CD4-positive, alpha-beta T cell (primary cell): ENCODE measurements around the gene HDHD3. TPM values are rescaled to one million over a fixed set of nuclear protein-coding genes. Genes with fewer than 3 reads are reported as not detected.

Source experiments
- ATAC-seq: fragments of 200-7000 bp; cut with Tn5 transposase; one replicate; pipeline ENCODE4 v1.10.0; 2022; ENCODE audit warnings: mild to moderate bottlenecking; ENCODE audit not compliant: poor library complexity
- CTCF ChIA-PET: fragments of 350-600 bp; sonication (Branson Sonifier 250); formaldehyde crosslinking; loops from one replicate; lab custom pipeline; 2021; ENCODE audit warnings: antibody characterized with exemption, inconsistent platforms; lab: Charles Lee
- POLR2A ChIA-PET: fragments of 350-600 bp; sonication (Branson Sonifier 250); formaldehyde crosslinking; loops from one replicate; lab custom pipeline; 2021; ENCODE audit warnings: antibody characterized with exemption, inconsistent platforms; lab: Charles Lee
- DNase-seq, 14 experiments: peaks; one replicate each; pipeline ENCODE4 v3.0.0-alpha.2; 2013 to 2020; ENCODE audit warnings: mixed read lengths in 2 of 14
- H3K27ac ChIP-seq, 2 donors: one replicate each; pipeline versions ENCODE4 v1.5.1 to v1.7.0; 2013; ENCODE audit warnings: low read length in 2 of 2, low read depth in 1 of 2, mild to moderate bottlenecking in 1 of 2
- H3K27me3 ChIP-seq, 2 experiments: 1 replicate in 1 of 2; 2 replicates in 1 of 2; pipeline versions ENCODE4 v1.6.1 to v1.7.0; 2013; ENCODE audit warnings: low read length in 2 of 2, control low read depth in 1 of 2, mild to moderate bottlenecking in 1 of 2, moderate library complexity in 1 of 2; ENCODE audit not compliant: insufficient read depth in 2 of 2, control insufficient read depth in 1 of 2
- H3K36me3 ChIP-seq: one replicate; pipeline ENCODE4 v1.6.1; 2013; ENCODE audit warnings: low read length, control low read depth; ENCODE audit not compliant: insufficient read depth
- H3K4me1 ChIP-seq: one replicate; pipeline ENCODE4 v1.6.1; 2013; ENCODE audit warnings: low read length, control low read depth; ENCODE audit not compliant: insufficient read depth
- H3K4me3 ChIP-seq: one replicate; pipeline ENCODE4 v1.5.1; 2013; ENCODE audit warnings: mild to moderate bottlenecking, low read length, moderate library complexity
- H3K9me3 ChIP-seq, 2 experiments: 1 replicate in 1 of 2; 2 replicates in 1 of 2; pipeline versions ENCODE4 v1.6.1 to v1.7.0; 2013; ENCODE audit warnings: low read length in 2 of 2, mild to moderate bottlenecking in 2 of 2, control low read depth in 1 of 2, moderate library complexity in 1 of 2; ENCODE audit not compliant: control insufficient read depth in 1 of 2, insufficient read depth in 1 of 2
- H3K27ac Mint-ChIP-seq: one replicate; pipeline ENCODE4 v1.8.0; 2020; ENCODE audit warnings: mixed read lengths
- H3K27me3 Mint-ChIP-seq: one replicate; pipeline ENCODE4 v1.8.0; 2021; ENCODE audit warnings: mixed read lengths
- H3K36me3 Mint-ChIP-seq: one replicate; pipeline ENCODE4 v1.8.0; 2021; ENCODE audit warnings: low read depth, mixed read lengths
- H3K4me1 Mint-ChIP-seq: one replicate; pipeline ENCODE4 v1.8.0; 2021; ENCODE audit warnings: low read depth, mixed read lengths
- H3K4me3 Mint-ChIP-seq: one replicate; pipeline ENCODE4 v1.8.0; 2020; ENCODE audit warnings: mild to moderate bottlenecking, mixed read lengths
- H3K9me3 Mint-ChIP-seq: one replicate; pipeline ENCODE4 v1.8.0; 2020; ENCODE audit warnings: mixed read lengths
- CTCF ChIP-seq: fragments of 200-600 bp; IDR thresholded peaks from one replicate; pipeline ENCODE4 v1.8.0; 2022; ENCODE audit warnings: antibody characterized with exemption, mild to moderate bottlenecking
- intact Hi-C, 2 experiments: fragments of 100-400 bp; cut with DNase I in 1 of 2; cut with micrococcal nuclease in 1 of 2; formaldehyde crosslinking; loops; one replicate each; pipeline versions ENCODE4 v1.15.1 to v1.9.0; 2023 to 2025; cut with DNase I, micrococcal nuclease
- total RNA-seq, 174 experiments: library from RNA in 2 of 174; stranded (reverse) in 2 of 174; gene quantifications; one replicate each; pipeline ENCODE4 v1.2.3 and lab custom pipeline; 2021 to 2026

The HDHD3 gene
- total RNA-seq, 2 experiments from 2014 or later: 12.8 to 13.2 TPM

GRCh38 chr9:113328045-113328782 lies 48.6 kb downstream of the HDHD3 start:
- CTCF ChIA-PET: no interaction called here
- no peak overlapping the region for H3K4me3 Mint-ChIP-seq
- ATAC-seq (no peak), DNase-seq (no peak)
- H3K27me3 Mint-ChIP-seq: no peaks in the 10 kb centered on the region
- intact Hi-C loops: no loop called here
- no peaks in the 10 kb centered on the region for H3K9me3 Mint-ChIP-seq
- no peaks in the 10 kb centered on the region for H3K4me1 ChIP-seq
- POLR2A ChIA-PET: no interaction called here
- no peaks in the 10 kb centered on the region for H3K27me3 ChIP-seq
- no peak overlapping the region for H3K4me3 ChIP-seq
- no peaks in the 10 kb centered on the region for H3K36me3 ChIP-seq
- H3K27ac ChIP-seq: no peak overlapping the region
- no peaks in the 10 kb centered on the region for H3K9me3 ChIP-seq
- no peaks in the 10 kb centered on the region for H3K4me1 Mint-ChIP-seq
- no peaks in the 10 kb centered on the region for H3K36me3 Mint-ChIP-seq
- H3K27ac Mint-ChIP-seq: no peak overlapping the region
- TF ChIP-seq CTCF: no peak

GRCh38 chr9:113326230-113326629 lies 50.6 kb downstream of the HDHD3 start:
- Histone ChIP-seq H3K4me1 (no peaks in the 10 kb centered on the region), H3K9me3 (no peaks in the 10 kb centered on the region), H3K36me3 (no peaks in the 10 kb centered on the region), H3K4me3 (no peak overlapping the region), H3K27ac (no peak overlapping the region), H3K27me3 (no peaks in the 10 kb centered on the region)
- Mint-ChIP-seq H3K27ac (no peak overlapping the region), H3K27me3 (no peaks in the 10 kb centered on the region), H3K9me3 (no peaks in the 10 kb centered on the region), H3K4me1 (no peaks in the 10 kb centered on the region), H3K36me3 (no peaks in the 10 kb centered on the region), H3K4me3 (no peak overlapping the region)
- TF ChIP-seq CTCF: no peak
- POLR2A ChIA-PET: no interaction called here
- CTCF ChIA-PET: no interaction called here
- ATAC-seq (no peak), DNase-seq (no peak)
- intact Hi-C loops: no loop called here

Other genes with a start within 250 kb of the HDHD3 start
- gene SLC31A2, start 226.0 kb downstream of the HDHD3 start, total RNA-seq: 1 to 10 TPM; 4.8 to 5.4 TPM
- gene FKBP15, start 155.7 kb downstream of the HDHD3 start, total RNA-seq: 10 to 100 TPM; 11.9 to 14.2 TPM
- gene SLC31A1, start 155.4 kb downstream of the HDHD3 start, total RNA-seq: 10 to 100 TPM; 12.1 to 12.3 TPM
- gene CDC26, start 101.4 kb downstream of the HDHD3 start, total RNA-seq: 10 to 100 TPM; 15.8 to 18.0 TPM
- gene PRPF4, start 101.3 kb downstream of the HDHD3 start, total RNA-seq: 10 to 100 TPM; 23.4 to 25.5 TPM
- gene RNF183, start 73.6 kb downstream of the HDHD3 start, total RNA-seq: under 1 TPM in 1 of 2 experiments, not detected in 1; 0.44 TPM
- under 1 TPM; 0.14 to 0.22 TPM for gene WDR31, start 36.7 kb downstream of the HDHD3 start, total RNA-seq
- gene BSPRY, start 27.4 kb downstream of the HDHD3 start, total RNA-seq: not detected
- gene ALAD, start 24.3 kb upstream of the HDHD3 start, total RNA-seq: 10 to 100 TPM; 14.5 to 15.0 TPM
- gene POLE3, start 33.7 kb upstream of the HDHD3 start, total RNA-seq: 10 to 100 TPM; 63.6 to 64.9 TPM
- under 1 TPM; 0.60 to 0.95 TPM for gene C9orf43, start 33.8 kb upstream of the HDHD3 start, total RNA-seq
- 1 to 10 TPM; 6.1 to 7.5 TPM for gene RGS3, start 86.7 kb upstream of the HDHD3 start, total RNA-seq